Islet precursor cell (in vitro differentiated cells): ENCODE results near the gene CELF6.
A peak's percentile ranks its signal among the peaks of the same experiment; 100 is the strongest.

Experiments used
- DNase-seq: peaks from one replicate; pipeline ENCODE4 v3.0.0-alpha.2; 2018

CELF6 gene

GRCh38 chr15:72319985-72320671 lies at the start of gene CELF6:
CELF6 (minus strand) TSS chr15:72320157; CDS start chr15:72319874, 283 bp downstream.
- DNase-seq: peak; percentile 98

DNA sequence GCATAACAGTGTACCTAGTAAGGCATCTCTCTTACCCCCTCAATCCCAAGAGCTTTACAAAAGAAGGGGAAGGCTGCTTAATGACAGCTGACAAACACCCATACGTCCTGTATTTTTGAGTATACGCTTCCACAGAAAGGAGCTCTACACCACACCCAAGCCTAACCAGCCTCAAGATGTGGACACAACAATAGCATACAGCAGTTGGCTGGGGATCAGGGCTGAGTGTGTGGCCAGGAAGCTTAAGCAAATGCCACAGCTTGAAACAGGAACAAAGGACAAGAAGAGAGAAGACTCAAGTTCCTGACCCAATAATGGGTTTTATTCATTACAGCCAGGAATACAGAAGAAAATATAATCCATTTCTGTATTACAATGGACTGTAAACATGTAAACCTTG lies 48.9 kb upstream of the CELF6 start:
- no peak for DNase-seq

DNA sequence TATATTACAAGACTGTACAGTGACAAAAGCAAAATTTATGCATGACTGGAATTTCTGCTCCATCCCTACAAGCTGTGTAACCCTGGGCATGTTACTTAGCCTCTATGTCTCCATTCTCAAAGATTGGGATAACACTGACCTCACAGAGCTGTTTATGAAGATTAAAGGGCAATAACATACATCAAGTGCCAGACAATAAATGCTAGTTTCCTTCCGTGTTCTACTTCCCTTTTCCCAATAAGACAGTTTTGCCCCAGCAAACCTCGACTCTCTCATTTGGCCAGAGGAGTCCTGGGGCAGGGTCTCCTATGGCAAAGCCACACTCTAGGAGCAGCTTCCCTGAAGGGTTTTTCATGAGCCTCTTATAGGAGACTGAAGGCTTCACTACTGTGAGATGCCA lies 48.4 kb upstream of the CELF6 start:
- no peak for DNase-seq

GRCh38 chr15:72365844-72366243 lies 45.9 kb upstream of the CELF6 start:
- DNase-seq: no peak

GRCh38 chr15:72361176-72361575 lies 41.2 kb upstream of the CELF6 start:
- DNase-seq: no peak

- peak; percentile 88 for DNase-seq
These were observed 38.8 kb upstream of the CELF6 start for GRCh38 chr15:72358650-72359171.

DNA sequence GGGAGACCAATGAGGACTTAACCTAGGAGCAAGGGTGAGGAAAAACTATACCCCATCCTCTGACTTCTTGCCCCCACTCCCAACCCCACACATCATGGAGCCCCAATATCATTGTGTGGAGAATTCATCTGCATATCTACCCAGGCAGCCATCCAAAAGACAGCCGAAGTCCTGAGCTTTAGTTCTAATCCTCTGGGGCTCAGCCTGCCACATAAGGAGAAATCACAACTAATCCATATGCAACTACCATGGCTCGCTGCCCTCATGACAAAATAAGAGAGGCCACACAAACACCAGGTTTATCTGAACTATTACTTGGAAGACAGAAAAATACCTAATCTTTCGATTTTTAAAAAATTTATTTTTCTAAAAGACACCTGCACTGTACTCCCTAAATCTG lies 38.2 kb upstream of the CELF6 start:
- DNase-seq: no peak

GRCh38 chr15:72354496-72354895 lies 34.5 kb upstream of the CELF6 start:
- no peak for DNase-seq

GRCh38 chr15:72353266-72353665 lies 33.3 kb upstream of the CELF6 start:
- no peak for DNase-seq

GRCh38 chr15:72345806-72346205 lies 25.8 kb upstream of the CELF6 start:
- DNase-seq: no peak

DNA sequence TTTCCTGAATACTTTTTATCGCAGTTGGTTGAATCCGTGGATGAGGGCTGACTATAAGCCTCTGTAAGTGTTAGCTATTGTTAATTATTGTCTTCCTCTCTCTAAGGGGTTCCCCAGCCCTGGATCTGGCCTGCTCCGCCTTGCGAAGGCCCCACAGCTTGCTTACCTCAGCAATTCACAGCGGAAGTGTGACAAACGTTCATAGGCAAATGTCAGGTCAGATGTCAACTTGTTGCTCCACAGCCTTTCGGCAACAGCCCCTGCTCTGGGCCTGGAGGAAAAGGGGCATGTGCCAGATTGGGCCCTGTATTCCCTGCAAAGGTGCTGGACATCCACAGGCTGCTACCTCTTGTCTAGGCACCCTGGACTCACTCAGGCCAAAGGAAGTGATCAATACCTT lies 25.3 kb upstream of the CELF6 start:
- DNase-seq: no peak

DNA sequence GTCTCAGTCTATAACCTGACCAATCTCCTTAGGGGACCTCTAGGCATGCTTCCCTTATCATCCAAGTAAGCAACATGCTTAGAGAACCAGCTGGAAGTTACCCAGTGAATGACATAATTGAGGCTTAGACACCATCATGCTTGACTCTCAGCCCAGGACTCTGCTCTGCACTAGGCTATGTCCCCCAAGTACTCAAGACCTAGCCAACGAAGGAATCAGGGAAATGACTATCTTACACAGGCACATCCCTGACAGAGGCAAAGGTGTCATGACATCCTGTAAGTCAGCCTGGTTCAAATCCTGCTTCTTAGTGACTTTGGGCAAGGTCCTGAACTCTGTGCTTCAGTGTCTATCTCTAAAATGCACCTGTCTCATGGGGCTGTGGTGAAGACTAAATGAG lies 24.6 kb upstream of the CELF6 start:
- DNase-seq: no peak

- DNase-seq: peak; percentile 83
These were observed 22.4 kb upstream of the CELF6 start for GRCh38 chr15:72342385-72342784.

DNA sequence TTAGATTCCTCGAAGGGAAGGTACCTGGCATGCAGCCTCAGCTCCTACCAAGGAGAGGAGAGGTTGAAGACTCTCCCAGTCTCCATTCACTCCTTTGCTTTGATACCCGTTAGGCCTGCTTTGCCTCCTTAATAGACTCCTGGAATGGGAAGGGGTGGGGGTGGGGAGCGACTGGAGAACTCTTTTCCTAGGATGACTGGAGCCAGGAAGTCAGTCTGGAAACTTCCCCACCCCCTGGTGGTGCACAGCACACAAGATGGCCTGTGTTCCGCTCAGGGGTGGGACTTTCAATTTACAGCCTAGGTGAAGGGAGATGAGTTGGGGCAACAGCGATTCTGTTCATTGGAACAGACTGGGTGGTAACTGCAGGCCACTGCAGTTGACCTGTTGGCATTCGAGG lies 21.4 kb upstream of the CELF6 start:
- DNase-seq: peak; percentile 91

GRCh38 chr15:72340366-72340765 lies 20.4 kb upstream of the CELF6 start:
- no peak for DNase-seq

DNA sequence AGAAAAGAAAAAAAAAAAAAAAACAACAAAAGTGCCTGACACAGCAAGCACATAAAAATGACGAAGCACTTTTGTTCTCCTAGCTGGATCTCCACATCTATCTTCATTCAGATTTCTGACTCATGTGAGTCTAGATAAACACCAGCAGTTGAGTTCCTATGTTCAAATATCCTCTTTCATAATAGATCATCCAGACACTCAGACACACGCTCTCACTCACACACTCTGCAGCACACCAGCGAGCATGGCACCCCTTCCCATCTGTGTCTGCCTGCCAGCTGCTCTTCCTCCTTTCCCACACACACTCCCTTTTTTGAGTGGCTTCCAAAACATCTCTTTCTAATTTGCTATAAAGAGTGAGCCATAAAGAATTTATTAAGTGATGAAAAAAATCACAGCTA lies 19.8 kb upstream of the CELF6 start:
- DNase-seq: no peak

DNA sequence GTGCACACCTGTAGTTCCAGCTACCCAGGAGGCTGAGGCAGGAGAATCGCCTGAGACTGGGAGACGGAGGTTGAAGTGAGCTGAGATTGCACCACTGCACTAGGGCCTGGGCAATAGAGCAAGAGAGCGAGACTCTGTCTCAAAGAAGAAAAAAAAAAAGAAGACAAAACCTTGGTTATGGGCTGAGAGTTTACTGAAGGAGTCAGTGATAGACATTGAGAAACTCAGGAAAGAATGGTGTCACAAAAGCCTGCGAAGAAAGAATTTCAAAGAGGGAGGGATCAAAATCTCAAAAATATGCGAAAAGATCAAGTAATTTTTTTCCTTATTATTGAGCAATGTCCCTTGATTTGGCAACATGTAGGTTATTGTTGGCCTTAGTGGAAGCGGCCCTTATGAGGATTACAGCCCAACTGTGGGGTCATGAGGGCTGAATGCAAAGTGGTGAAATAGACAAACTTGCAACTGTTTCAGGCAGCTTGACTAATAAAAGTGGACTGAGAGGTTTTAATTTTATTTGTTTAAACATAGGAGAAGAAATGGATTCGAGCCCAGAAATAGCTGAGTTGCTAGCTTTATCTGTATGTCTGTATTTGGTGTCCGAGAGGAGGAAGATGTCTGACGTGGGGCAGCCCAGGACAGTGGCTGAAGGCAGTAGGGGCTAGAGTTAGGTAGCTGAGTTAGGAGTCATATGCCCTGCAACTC lies 18.8 kb upstream of the CELF6 start:
- no peak for DNase-seq

DNA sequence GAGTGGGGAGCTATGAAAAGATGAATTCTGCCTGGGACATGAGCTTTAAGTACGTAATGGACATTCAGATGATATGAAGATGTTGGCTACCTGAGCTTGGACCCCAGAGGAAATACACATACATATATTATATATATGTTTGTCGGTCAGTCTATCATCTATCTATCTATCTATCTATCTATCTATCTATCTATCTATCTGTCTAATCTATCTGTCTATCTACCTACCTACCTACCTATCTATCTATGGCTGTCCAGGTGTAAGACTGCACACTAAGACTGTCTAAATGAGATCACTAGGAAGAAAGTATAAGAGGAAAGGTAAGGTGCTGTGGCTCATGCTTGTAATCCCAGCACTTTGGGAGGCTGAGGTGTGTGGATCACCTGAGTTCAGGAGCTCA lies 18.2 kb upstream of the CELF6 start:
- DNase-seq: no peak

GRCh38 chr15:72334842-72335241 lies 14.9 kb upstream of the CELF6 start:
- DNase-seq: no peak

- DNase-seq: peak; percentile 12
These were observed 11.1 kb upstream of the CELF6 start for GRCh38 chr15:72331021-72331420.

DNA sequence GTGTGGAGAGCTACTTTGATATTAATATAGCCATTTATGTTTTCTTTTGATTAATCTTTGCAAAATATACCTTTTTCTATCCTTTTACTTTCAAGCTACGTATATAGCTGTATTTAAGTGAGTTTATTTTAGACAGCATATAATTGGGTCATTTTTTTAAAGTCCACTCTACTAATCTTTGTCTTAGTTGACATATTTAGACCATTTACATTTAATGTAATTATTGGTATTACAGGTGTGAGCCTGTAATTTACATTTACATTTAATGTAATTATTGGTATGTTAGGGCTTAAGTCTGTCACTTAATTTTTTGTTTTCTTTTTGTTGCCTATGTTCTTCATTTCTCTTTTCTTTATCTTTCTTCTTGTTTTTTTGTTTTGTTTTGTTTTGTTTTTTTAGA lies 3.8 kb upstream of the CELF6 start:
- DNase-seq: no peak

DNA sequence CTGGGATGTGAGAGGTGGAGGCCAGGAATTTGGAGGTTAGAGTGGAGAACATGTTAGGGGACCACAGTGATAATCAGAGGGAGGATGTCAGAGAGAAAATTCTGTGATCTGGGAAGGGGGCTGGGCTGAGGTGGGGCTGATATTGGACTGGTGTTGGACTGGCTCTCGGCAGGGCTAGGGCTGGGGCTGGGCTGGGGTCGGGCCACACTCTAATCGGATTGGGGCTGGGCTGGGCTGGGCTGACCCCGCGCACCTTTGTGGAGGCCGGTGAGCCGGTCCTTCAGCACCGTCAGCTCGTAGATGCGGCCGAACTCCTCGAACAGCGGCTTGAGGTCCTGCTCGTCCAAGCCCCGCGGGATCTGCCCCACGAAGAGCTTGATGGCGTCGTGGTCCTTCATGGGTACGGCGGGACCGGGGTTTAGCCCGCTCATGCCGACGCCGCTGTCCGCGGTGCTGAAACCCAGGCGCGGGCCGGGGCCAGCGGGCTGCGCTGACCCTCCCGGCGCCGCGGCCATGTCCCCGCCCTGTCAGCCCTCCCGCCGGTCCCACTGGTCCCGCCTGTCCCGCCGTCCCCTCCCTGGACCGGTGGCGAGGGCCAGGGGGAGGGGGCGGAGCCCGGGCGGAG lies 485 bp downstream of the CELF6 start:
- peak; percentile 93 for DNase-seq

- no peak for DNase-seq
These were observed 1.5 kb downstream of the CELF6 start for GRCh38 chr15:72318408-72318942.
